Stimulated activated CD8-positive, alpha-beta memory T cell treated with anti-CD3 and anti-CD28 coated beads, Interleukin-4, amount 100 ng/mL, for 24 hours (primary cell): ENCODE measurements around the gene MRPL53.

ENCODE experiments used
- DNase-seq: peaks from one replicate; pipeline ENCODE4 v3.0.0-alpha.2; 2020; ENCODE audit warnings: low read depth

The MRPL53 gene

GRCh38 chr2:74472086-74472944 is at the start of gene MRPL53:
Gene MRPL53 (minus strand): TSS chr2:74472680. CDS start chr2:74472660, 20 bp downstream.
- DNase-seq = peak; percentile 92

GRCh38 chr2:74516650-74517049 is 44.2 kb upstream of the MRPL53 start:
- no peak for DNase-seq

- peak; percentile 64 for DNase-seq
These were observed 43.6 kb upstream of the MRPL53 start for GRCh38 chr2:74515981-74516633.

- no peak for DNase-seq
These were observed 42.9 kb upstream of the MRPL53 start for GRCh38 chr2:74515271-74515980.

GRCh38 chr2:74514368-74515270 is 42.1 kb upstream of the MRPL53 start, which contains the start of gene TLX2:
Gene TLX2 (plus strand): TSS chr2:74514450. CDS start chr2:74514807, 357 bp downstream.
- DNase-seq = no peak

GRCh38 chr2:74513605-74514367 is 41.3 kb upstream of the MRPL53 start:
- DNase-seq = no peak

GRCh38 chr2:74512744-74513604 is 40.5 kb upstream of the MRPL53 start:
- no peak for DNase-seq

GRCh38 chr2:74511104-74511989 is 38.9 kb upstream of the MRPL53 start:
- no peak for DNase-seq

- no peak for DNase-seq
These were observed 37.8 kb upstream of the MRPL53 start for GRCh38 chr2:74510272-74510671.

GRCh38 chr2:74507926-74508520 is 35.5 kb upstream of the MRPL53 start:
- DNase-seq = no peak

GRCh38 chr2:74507145-74507925 is 34.9 kb upstream of the MRPL53 start, which contains the start of gene PCGF1:
Gene PCGF1 (minus strand): TSS chr2:74507695. CDS start chr2:74507668, 27 bp downstream.
- peak; percentile 99 for DNase-seq

- DNase-seq = no peak
These were observed 33.2 kb upstream of the MRPL53 start for GRCh38 chr2:74505448-74506246.

GRCh38 chr2:74504591-74504990 is 32.1 kb upstream of the MRPL53 start:
- no peak for DNase-seq

- no peak for DNase-seq
These were observed 31.3 kb upstream of the MRPL53 start for GRCh38 chr2:74503506-74504475.
